GM21717 (cell line): ENCODE results near the gene CYFIP1.

ENCODE experiments used
- ATAC-seq: cut with Tn5 transposase; IDR thresholded peaks from one replicate; pipeline ENCODE4 v1.9.1; 2021; ENCODE audit warnings: mild to moderate bottlenecking, moderate library complexity; ENCODE audit not compliant: unreplicated experiment

The CYFIP1 gene

DNA sequence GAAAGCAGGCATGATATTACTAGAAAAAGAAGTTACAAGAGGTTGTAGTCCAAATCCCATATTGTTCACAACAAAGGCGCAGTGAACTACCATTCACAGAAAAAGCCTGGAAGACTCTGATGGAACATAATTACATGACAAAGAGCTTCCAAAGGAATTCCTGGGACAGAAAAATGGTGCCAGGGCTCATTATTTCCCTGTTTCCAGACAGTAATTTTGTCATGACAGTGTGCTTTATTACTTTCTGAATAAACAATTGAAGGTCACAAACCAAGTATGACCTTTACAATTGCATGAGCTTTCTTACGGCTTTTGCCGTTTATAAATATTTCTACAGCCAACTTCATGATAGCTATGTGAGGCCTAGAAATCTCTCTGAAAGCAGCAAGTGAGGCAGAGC is 61.0 kb downstream of the CYFIP1 start:
- ATAC-seq = no peak

DNA sequence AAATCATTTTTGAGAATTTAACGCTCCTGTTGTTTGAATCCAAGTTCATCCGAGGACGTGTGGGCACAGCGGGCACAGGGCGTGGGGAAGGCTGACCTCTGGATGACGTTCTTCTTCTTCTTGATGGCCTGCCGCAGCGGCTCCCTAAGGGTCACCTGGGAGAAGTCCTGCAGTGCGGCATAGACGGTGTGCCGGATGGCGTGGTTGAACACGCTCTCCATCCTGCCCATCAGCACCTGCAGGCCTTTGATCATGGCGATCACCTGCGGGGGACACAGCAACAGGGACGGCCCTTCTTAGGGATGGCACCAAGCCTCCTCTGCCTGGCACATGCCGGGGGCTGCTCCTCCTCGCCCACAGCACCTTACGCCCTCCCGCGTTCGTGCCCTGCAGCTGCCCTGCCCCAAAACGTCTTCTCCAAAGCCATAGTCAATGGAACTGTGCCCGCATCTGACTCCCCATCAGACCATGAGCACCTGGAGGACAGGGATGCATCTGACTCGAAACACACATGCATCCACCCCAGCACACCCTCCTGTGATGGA is 61.5 kb downstream of the CYFIP1 start:
- no peak for ATAC-seq

DNA sequence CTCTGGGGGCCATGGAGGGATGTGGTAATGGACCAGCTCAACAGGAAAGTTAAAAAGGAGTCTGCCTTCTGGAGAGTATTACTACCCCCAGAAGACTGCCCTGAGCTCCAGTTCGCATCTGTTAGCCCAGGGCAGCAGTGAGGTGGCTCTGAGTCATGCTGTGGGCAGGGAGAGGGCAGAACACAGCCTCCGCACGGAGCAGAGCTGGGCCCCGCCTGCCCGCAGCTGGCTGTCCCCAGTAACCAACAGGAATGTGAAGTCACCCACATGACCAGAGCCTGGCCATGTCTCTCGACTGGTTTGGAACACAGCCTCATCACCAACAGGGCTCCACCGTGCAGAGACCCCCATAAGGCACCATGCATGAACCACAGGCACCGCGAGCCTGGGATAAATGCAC is 62.1 kb downstream of the CYFIP1 start:
- ATAC-seq = no peak

DNA sequence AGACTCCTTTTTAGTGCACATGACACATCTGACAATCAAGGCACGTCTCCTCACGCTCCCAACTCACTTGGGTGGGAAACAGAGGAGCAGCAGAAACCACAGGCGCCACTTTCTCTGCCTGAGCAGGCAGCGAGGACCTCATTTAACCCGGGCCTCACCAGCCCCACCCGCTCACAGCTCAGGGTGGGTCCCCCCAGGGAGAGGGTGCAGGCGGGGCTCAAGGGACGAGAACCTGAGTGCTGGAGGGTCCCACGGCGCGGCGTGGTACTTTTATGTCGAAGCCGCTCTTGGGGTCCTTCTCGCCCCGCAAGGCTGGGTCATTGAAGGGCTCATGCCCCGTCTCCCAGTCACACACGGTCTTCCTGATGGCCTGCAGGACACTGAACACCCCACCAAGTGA is 62.6 kb downstream of the CYFIP1 start:
- no peak for ATAC-seq

DNA sequence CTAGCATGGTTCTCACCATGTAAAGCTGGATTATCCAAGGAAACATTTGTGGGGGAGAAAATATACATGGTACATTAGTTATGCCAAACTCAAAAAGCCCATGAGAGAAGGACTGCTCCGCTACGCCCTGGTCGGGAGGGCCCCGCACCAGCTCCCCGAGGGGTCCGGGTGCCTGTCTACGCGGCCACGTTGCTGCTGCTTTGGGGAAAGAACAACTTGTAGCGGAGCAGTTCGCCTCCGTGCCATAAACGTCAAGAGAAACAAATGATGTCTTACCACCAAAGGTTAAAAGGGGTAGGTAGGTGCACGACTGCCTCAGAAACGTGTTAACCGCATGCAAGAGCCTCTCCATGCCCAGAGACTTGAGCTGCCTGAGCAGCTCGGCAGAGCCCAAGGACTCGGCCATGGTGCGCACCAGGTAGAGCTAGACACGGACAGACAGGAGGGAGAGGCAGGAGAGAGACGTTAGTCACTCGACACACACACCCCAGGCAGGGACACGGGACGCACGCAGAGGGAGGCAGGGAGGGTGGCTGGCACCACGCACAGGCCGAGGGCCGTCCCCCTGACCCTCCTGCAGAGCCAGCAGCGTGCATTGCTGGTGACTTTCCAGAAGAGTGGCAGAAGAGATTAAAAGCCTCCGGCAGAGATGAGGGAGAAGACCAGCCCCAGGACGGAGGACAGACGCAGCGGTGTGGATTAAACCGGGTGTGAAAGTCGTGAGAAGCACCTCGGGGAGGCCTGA is 63.4 kb downstream of the CYFIP1 start:
- ATAC-seq = no peak

DNA sequence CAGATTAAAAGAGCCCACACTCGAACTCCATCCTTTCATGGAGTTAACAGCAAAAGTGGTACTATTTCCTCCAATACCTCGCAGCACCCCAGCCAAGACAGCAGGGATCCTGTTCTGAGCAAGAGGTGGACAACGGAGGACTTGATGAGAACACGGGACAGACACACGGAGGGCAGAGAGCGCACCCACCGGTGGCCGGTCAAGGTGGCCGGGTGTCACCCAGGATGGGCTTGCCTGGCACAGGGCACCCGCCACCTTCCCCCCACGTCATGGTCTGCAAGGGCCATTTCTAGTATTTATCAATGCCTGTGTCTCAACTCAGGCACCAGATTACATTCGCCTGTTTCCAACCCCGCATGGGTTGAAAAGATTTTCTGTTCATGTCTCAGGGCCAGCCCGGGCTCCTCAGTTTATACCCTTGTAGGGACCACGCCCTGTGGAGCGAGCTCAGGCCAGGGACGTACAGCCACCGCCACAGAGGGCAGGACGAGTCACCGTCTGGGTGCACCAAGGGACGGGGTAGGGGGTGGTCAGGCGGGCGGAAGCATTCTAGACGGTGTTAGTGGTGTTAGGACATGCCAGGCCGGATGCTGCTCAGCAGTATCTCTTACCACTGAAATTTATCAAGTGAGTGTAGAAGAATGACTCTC is 64.2 kb downstream of the CYFIP1 start:
- no peak for ATAC-seq

DNA sequence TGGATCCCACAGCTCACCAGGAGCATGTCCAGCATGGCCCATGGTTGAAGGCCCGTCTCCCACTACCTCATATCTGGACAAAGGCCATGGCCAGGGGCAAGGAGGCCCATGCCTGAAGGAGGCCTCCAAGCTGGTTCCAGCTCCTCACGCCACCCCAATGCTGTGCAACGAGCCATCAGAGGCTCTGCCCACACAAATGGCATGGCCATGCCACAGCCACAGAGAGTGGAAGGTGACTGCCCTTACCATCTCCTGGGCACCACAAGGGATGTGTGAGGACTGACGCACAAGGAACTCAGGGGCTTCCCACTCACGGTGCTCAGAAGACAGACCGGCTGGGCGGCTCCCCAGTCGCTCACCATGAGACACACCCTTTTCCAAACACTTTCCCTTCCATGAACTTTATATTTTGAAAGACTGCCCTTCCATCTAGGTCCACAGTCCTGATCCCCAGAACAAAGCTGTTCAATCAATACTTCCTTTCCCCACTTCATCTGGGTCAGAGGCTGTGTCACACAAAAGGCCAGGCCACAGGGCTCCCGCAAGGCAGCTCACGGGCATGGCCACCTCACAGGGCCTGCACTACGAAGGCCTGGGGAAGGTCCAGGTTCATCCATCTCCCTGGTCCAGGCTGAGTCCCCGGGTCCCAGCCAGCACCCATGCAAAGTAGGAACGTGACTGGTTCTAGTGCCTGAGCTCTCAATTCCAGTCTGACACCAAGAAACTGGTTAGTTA is 66.4 kb downstream of the CYFIP1 start:
- ATAC-seq = no peak

DNA sequence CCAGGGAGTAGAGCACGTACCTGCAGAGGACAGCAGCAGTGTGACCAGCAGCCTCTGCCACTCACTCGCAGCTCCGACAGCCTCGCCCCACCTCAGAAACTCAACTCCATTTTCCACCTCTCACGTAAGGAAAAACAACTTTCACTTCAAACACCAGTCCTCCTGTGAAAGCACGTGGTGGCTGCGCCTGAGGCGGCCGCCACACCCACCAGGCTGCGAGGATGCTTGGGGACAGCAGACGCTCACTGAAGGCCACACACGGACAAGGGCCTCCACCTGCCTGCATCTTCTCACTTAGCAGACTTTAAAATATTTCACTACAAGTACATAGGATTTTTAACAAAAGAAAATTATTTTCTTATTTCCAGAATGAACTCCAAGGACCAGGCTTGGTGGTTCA is 67.9 kb downstream of the CYFIP1 start:
- no peak for ATAC-seq

DNA sequence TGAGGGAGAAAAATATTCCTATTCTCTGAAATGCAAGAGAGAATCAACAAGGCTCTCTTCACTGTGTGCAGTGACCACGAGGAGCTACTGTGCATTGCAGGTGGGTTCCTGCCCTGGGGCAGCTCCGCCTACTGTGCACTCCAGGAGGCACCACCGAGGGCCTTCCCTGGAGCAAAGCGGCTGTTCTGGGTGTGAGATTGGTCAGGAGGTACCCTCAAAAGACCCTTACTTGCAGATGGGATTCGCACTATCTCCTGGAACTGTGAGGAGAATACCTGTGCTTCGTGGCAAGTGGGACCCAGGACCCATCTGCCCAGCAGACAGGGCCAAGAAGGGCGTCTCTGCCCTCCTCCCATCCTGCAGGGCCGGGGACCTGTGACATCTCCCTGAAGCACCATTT is 68.9 kb downstream of the CYFIP1 start:
- ATAC-seq = no peak

DNA sequence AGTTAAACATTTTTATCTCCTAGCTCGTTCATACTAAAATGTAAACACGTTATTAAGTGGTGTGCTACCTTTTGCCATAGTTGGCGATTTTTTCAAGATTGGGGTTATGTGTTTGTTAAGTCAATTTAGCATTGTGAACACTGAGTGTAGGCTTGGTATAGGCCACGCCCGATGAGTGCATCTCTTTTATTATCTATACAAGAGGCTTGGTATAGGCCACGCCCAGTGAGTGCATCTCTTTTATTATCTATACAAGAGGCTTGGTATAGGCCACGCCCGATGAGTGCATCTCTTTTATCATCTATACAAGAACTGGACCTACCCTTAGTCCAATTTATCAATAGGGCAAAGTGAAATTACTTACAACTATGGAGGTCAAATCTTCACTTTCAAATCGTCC is 71.3 kb downstream of the CYFIP1 start:
- ATAC-seq = no peak

DNA sequence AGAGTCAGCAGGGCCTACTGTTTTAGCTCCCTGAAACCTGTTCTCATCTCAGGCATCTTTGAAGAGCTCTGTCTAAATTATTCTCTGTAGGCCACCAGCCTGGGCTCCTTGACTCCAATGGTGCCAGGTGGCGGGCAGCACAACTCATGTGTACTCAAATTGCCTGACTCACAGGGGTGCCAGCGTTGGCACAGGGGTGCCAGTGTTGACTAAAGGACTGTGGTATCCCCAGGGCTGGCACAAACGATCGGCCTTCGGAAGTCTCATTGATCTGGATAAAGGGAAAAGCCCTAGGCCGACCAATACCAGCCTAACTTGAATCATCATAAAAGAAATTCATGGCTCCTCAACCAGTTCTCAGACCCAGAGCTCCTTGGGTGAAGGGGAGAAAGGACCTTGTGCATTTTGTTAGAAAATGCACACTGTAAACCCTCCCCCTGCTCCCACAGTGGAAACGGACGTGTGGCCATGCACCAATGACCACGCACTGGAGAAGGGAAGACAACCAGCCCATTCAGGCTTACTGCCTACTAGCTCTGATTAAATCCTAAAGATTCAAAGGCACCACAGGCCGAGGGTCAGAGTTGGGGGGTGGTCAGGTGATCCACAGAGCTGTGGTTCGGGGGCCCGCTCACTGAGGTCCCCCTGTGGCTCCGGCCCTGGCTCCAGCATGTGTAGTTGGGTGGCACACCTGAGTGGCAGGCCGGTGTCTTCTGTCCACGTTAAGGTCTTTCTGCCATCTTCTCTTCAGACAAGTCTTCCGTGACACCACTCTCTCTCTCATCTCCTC is 72.8 kb downstream of the CYFIP1 start:
- no peak for ATAC-seq

DNA sequence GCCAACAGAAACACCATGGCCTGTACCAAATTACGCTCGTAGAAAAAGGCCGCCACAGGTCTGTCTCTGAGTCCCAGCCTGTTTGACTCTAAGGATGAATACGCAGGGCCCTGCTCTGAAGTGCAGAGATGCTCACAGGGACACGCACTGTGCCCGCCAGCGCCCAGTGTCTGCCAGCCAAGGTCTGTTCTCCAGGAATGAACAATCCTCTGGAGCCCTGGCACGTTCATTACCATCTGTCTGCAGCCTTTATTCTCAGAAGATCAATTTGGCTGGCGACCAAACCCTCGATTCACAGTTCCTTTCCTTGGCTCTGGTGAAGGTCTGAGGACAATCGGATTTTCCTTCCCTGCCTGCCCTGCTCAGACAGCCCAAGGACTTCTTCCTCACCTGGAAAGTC is 75.4 kb downstream of the CYFIP1 start:
- no peak for ATAC-seq

DNA sequence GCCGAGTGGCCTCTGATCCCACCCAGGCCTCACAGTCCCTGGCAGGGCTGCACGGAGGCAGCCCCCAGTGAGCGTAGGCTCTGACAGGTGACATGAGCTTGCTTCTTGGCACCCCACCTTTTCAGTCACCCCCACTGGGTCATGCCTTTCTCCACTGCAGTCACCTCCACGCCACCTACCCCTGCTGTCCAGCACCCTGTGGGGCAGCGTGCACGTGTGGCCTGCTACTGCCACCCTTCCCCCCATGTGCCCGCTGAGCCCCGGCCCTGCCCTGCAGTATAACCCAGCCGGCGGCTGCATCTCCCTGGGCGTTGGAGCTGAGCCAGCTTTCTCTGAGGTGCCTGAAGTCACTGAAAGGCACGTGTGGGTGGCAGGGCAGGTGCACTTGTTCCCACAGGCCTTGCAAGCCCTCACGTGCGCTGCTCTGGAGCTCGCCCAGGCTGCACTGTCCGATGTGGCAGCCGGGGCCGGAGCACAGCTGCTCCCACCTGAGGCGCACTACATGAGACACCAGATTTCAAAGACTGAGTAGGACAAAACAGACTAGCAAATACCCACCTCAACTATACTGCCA is 76.1 kb downstream of the CYFIP1 start:
- no peak for ATAC-seq

DNA sequence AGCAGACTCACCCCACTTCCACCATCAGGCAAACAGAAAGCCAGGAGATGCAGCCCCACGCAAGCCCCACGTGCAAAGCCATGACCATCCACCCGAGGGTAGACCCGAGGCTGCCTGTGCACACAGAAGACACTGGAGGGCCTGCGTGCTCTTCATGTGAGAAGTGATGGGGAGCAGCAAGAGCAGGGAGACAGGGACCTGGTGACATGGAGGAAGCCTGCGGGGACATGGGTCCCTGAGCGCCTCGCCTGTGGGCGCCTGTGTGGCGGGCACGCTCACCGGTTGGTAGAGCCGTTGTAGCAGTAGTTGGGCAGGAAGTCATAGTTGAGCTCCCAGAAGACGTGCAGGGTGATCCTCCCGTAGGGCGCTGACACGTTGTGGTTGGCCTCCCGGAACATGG is 76.7 kb downstream of the CYFIP1 start:
- ATAC-seq = no peak

DNA sequence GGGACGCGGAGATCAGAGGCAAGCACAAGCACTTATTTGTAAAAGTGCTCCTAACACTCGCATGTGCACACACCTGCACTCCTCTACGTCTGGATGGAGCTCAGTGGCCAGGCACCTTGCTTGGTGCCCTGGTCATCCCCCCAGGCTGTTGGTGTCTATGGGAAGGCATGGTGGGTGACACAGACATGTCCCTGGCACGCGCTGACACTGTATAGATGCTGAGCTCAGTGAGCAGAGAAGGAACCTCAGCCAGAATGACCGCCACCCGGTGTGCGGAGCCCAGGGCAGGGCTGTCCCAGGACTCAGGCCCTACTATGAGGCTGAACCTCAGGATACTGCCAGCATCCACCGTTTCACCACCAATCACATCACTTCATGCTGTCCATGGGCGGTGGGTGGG is 77.2 kb downstream of the CYFIP1 start:
- ATAC-seq = no peak

DNA sequence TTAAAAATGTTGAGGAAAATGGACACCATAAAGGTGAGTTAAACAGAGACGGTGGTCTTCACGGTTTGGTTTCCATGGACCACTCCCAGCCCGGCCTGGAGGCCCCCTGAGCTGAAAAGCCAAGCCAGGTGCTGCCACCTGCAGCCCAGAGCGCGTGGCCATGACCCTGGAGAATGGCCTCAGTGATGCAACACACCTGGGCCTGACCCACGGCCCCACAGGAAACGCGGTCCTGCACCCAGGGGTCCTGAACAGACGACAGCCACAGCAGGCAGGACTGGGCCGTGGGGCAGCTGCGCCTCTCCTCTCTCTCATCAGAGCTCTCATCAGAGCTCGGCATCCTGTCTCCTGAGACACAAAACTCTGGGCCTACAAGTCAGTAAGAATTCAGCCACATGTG is 77.6 kb downstream of the CYFIP1 start:
- no peak for ATAC-seq

DNA sequence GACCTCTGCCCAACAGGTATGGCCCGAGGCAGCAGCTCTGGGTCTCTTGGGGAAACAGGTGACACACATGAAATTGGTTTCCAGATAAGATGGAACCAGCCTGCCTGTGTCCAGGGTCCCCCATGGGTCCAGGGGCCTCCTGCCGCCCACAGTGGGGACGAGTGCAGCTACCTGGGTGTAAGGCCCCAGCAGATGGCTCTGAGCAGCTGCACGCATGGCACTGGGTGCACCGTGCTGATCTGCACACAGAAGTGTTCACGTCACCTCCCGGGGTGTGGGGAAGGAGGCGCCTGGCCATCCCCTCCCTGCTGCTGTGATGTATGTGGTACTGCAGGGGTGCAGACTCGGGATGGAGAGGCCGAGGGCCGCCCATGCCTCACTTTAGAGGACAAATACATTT is 78.1 kb downstream of the CYFIP1 start:
- no peak for ATAC-seq

DNA sequence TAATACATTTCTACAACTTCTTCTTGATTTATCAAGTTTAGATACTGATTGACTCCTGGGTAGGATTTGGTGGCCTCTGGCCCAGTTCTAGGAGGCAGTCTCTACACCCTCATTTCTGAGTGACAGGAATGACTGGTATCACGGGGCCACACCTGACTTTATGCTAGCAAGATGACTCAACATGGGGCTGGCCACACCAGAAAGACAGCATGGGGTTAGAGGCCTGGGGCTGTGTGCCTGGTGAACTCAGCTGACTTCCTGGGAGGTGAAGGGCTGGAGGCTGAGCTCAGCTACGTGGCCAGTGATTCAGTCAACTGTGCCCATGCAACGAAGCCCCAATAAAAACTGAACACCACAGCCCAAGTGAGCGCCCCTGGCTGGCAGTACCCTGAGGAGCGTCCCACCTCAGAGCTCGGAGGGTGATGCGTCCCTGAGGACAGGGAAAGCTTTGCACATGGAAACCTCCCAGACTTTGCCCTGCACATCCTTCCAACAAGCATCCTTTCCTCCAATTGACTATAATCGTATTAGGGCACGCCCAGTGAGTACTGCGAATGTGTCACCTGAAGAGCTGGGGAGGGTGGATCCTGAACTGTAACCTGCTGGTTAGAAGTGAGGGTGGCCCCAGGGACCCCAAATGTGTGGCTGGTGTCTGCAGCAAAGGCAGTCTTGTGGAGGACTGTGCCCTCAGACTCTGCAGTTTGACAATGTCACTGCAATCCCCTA is 84.5 kb downstream of the CYFIP1 start:
- ATAC-seq = peak; percentile 62

DNA sequence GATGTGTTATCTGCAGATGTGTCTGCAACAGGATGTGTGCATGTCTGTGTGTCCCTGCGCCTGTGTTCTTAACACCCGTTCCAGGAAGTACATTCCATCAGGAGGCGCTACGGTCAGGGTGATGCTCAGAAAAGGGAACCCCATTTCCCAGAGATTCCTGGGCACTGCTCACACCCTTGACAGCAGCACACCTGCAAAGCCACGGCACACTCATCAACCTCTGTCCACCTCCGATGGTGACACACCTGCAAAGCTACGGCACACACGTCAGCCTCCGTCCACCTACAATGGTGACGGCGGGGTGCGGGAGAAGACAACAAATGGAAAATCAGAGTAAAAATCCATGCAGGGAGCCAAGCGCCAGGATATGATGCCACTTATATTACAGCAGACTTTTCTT is 86.3 kb downstream of the CYFIP1 start:
- ATAC-seq = no peak

DNA sequence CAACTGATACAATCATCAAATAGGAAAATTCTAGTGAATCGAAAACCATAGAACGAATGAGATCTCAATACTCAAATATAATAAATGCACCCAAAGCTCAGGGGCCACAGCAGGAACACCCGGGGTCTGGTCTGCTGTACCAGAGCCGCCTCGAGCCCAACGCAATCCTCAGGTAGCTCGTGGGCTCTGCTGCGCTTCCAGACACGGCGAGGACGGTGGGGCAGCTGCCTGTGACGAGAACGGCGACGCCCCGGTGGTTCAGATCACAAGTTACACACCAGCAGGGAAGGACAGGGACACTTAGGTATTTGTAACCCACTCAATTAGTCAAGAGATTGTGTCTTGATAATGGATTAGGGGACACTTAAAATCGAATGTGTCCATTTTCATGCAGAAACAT is 87.1 kb downstream of the CYFIP1 start:
- no peak for ATAC-seq
